GM19025 (cell line): ENCODE data around the gene ACAP2.
"Not testable (repeated sequence)": the region's sequence is repeated elsewhere in the genome, so short reads cannot be mapped to it uniquely, and the experiment has no call there.

ENCODE experiments used
- ATAC-seq: cut with Tn5 transposase; IDR thresholded peaks from one replicate; pipeline ENCODE4 v1.9.1; 2021; ENCODE audit warnings: mild to moderate bottlenecking, low read depth, moderate library complexity; ENCODE audit not compliant: unreplicated experiment

Gene ACAP2

GRCh38 chr3:195446359-195446758, 3.5 kb upstream of the ACAP2 start:
- no peak for ATAC-seq

GRCh38 chr3:195445885-195446284, 3.1 kb upstream of the ACAP2 start:
- ATAC-seq, result no peak

- no peak for ATAC-seq
Measured at GRCh38 chr3:195443391-195443989, 670 bp upstream of the ACAP2 start.

- ATAC-seq, result no peak
Measured at GRCh38 chr3:195441992-195442572, 738 bp downstream of the ACAP2 start.

GRCh38 chr3:195441476-195441991, 1.3 kb downstream of the ACAP2 start:
- ATAC-seq, result no peak

GRCh38 chr3:195441051-195441450, 1.8 kb downstream of the ACAP2 start:
- no peak for ATAC-seq

- ATAC-seq, result no peak
Measured at GRCh38 chr3:195440379-195440778, 2.4 kb downstream of the ACAP2 start.

- no peak for ATAC-seq
Measured at GRCh38 chr3:195438371-195438770, 4.4 kb downstream of the ACAP2 start.

GRCh38 chr3:195425849-195426248, 17.0 kb downstream of the ACAP2 start:
- ATAC-seq, result no peak

GRCh38 chr3:195423818-195424217, 19.0 kb downstream of the ACAP2 start:
- ATAC-seq, result no peak

- no peak for ATAC-seq
Measured at GRCh38 chr3:195421400-195421799, 21.4 kb downstream of the ACAP2 start.

GRCh38 chr3:195416795-195417194, 26.0 kb downstream of the ACAP2 start:
- ATAC-seq, result no peak

- no peak for ATAC-seq
Measured at GRCh38 chr3:195411836-195412235, 31.0 kb downstream of the ACAP2 start.

GRCh38 chr3:195410546-195410945, 32.3 kb downstream of the ACAP2 start:
- ATAC-seq, result no peak

- ATAC-seq, result no peak
Measured at GRCh38 chr3:195407531-195408409, 35.0 kb downstream of the ACAP2 start.

GRCh38 chr3:195405651-195406050, 37.2 kb downstream of the ACAP2 start:
- ATAC-seq, result no peak

- ATAC-seq, result no peak
Measured at GRCh38 chr3:195403841-195404408, 38.9 kb downstream of the ACAP2 start.

GRCh38 chr3:195403244-195403643, 39.6 kb downstream of the ACAP2 start:
- no peak for ATAC-seq

- no peak for ATAC-seq
Measured at GRCh38 chr3:195401943-195402342, 40.9 kb downstream of the ACAP2 start.

- ATAC-seq, result not testable (repeated sequence)
Measured at GRCh38 chr3:195398460-195398859, 44.4 kb downstream of the ACAP2 start.

- no peak for ATAC-seq
Measured at GRCh38 chr3:195397524-195397923, 45.3 kb downstream of the ACAP2 start.
